Heart right ventricle (tissue), 16 donors: ENCODE measurements around the gene SCAMP1. TPM values are rescaled to one million over a fixed set of nuclear protein-coding genes. Genes with fewer than 3 reads are reported as not detected.

ENCODE experiments used
- ATAC-seq, 8 donors: fragments of 200-7000 bp; cut with Tn5 transposase; one replicate each; pipeline ENCODE4 v1.9.1; 2020; ENCODE audit warnings: mild to moderate bottlenecking in 8 of 8, moderate library complexity in 8 of 8, moderate number of reproducible peaks in 1 of 8
- DNase-seq, 2 donors: peaks; one replicate each; pipeline ENCODE4 v3.0.0-alpha.2; 2020
- H3K27ac ChIP-seq, 10 donors: fragments of 200-600 bp; sonication (generic) in 2 of 10; one replicate each; pipeline versions ENCODE4 v1.5.0 to v1.8.0; 2020 to 2022; ENCODE audit warnings: mild to moderate bottlenecking in 3 of 10
- H3K27me3 ChIP-seq, 7 donors: fragments of 200-600 bp; one replicate each; pipeline ENCODE4 v1.8.0; 2021 to 2022; ENCODE audit warnings: mild to moderate bottlenecking in 2 of 7
- H3K36me3 ChIP-seq, 9 donors: fragments of 200-600 bp; sonication (generic) in 1 of 9; one replicate each; pipeline versions ENCODE4 v1.5.0 to v1.8.0; 2020 to 2022; ENCODE audit warnings: mild to moderate bottlenecking in 2 of 9
- H3K4me1 ChIP-seq, 9 donors: fragments of 200-600 bp; sonication (generic) in 1 of 9; one replicate each; pipeline versions ENCODE4 v1.5.0 to v1.8.0; 2020 to 2022; ENCODE audit warnings: mild to moderate bottlenecking in 4 of 9
- H3K4me3 ChIP-seq, 10 donors: fragments of 200-600 bp; sonication (generic) in 2 of 10; one replicate each; pipeline versions ENCODE4 v1.5.0 to v1.8.0; 2020 to 2022; ENCODE audit warnings: mild to moderate bottlenecking in 7 of 10, moderate library complexity in 2 of 10
- H3K9me3 ChIP-seq, 11 donors: fragments of 200-600 bp in 10 of 11; sonication (generic) in 2 of 11; one replicate each; pipeline versions ENCODE4 v1.5.0 to v1.8.0; 2013 to 2022; ENCODE audit warnings: mild to moderate bottlenecking in 2 of 11, control low read depth in 1 of 11, moderate library complexity in 1 of 11
- WGBS, 2 donors: extraction: QIAGEN DNeasy Blood & Tissue Kit; methylation state at CpG; one replicate each; pipeline ENCODE4 v1.1.7; 2013; ENCODE audit warnings: inconsistent platforms in 1 of 2; 5-methylcytosine and 5-hydroxymethylcytosine counted together
- intact Hi-C, 10 donors: fragments of 100-400 bp; cut with DNase I; formaldehyde crosslinking; loops; one replicate each; pipeline versions ENCODE4 v1.11.1 to v1.14.2; 2022
- polyA plus RNA-seq, 2 donors: library from polyadenylated mRNA; stranded (reverse); fragments of 200-250 nt; gene quantifications; one replicate each; pipeline ENCODE4 v1.2.3, GENCODE V29; 2013
- total RNA-seq, 10 donors: library from RNA; stranded (reverse); fragmentation: NEBNext Ultra II Directional in 3 of 10; extraction: Animal tissue kit (Norgen Biotek cat#: 25700) in 3 of 10; gene quantifications; one replicate each; pipeline versions ENCODE4 v1.2.1 to v1.2.4, GENCODE V29; 2021 to 2023
- TF ChIP-seq, protein P1 (sequence below), 9 donors: fragments of 200-600 bp; sonication (generic) in 2 of 9; IDR thresholded peaks; one replicate each; pipeline versions ENCODE4 v1.5.0 to v1.8.0; 2021 to 2022; ENCODE audit warnings: antibody characterized with exemption in 9 of 9, mild to moderate bottlenecking in 5 of 9, moderate library complexity in 1 of 9
- donor health status: Arrhythmogenic right ventricular cardiomyopathy.
- donor health status: ischemic (EF 13 %, LVEDD 7.1; RV severe dilation, severe dysfunction).
- donor health status: healthy with polysubstance abuse.
- donor health status: DM: no; HTN: yes; CAD: no.
- donor health status: DM: no; HTN: no; CAD: no.
- donor health status: ischemic (EF 25% LVEDD 6.9; RV normal size, moderate dysfunction).
- donor health status: ischemic (EF 25% LVEDD 5.7; RV mildly dilated, moderate dysfunction).
- donor health status: healthy.
- donor health status: DM: yes; HTN: yes; CAD: no.
- donor health status: Ischemic cardiomyopathy.
- donor health status: ischemic (EF 35%, LVEDD 5.7; RV mildly dilated, moderate dysfunction).
- donor health status: nonischemic (EF 11% LVEDD 7.7; RV severe dilation, severe dysfunction).
- donor health status: DM: yes; HTN: yes; CAD: no.
- donor health status: PGD.
- donor health status: ischemic (EF 29% LVEDD 5.4; RV normal size, mild dysfunction).
- donor health status: nonischemic (EF 23%, LVEDD 6.1; RV moderate dilation, normal function).

SCAMP1 gene
- total and polyA plus RNA-seq, 12 donors = 7.9 to 40.4 (median 33.1) TPM

DNA sequence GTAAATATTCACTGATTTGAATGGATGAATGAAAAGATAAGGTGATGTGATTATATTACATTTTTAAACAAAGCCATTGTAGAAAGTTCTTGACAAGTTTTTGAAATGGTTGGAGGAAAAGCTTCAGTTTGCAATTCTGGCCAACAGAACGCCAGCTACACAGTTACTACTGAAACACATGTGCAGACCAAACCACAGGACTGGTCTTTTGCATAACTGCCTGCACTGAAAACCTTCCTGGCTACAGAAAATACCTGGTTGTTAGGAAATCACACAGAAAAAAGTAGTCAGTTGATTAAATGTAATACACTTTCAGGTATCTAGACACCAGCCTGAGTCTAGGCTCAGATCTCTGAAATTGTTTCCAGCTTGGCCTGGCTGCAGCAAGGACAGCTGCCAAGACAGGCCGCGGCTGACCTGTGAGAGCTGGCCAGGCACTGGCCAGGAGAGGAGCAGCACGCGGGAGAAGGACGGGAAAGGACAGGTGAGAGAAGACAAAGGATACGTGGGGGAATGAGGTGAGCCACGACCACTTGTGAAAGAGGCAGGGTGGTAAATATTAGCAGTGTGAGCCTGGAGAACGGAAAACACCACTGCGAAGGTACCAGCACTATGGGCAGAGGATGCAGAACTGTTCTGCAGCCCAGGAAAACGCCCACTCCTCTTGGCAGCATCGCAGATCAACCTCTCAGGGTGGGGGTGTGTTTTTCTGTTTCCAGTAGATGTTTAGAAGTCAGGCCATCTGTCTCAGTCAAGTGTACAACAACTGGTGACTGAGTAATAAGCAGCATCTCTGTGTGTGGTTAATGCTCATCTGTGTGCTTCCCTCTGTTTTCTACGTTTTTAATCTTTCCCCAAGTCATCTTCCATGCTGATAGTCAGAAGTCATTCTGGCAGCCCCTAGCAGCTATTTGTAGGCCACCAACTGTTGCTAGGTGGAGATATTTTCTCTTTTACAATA lies 137.4 kb downstream of the SCAMP1 start:
- WGBS, 2 donors = 52 to 61% methylated on average over 13 of the region's 13 CpGs
- intact Hi-C loops = no loop called here
- no peak for DNase-seq

DNA sequence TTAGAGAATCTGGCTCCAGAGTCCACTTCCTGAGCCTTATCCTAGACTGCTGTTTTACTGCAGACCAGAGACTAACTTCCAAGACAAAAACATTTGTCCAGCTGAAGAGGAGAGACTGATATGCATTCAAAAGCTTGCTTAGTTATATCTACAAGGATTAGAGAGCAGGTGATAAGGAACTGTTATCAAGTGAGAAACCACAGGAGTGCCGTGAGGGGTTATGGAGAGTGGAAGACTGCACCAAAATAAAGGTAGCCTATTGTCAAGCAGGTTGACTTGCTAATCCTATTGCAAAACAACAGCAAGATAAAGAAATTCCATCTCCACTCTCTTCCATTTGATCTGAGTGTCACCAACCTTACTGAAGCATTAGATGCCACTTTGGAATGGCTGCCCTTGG lies 139.1 kb downstream of the SCAMP1 start:
- no peak for ATAC-seq
- H3K4me1 ChIP-seq = peaks cover 6 to 79% (median 57%) of the 10 kb centered on the region in 9 donors
- intact Hi-C loops = no loop called here

More for the DNA sequence above, 137.4 kb downstream of the SCAMP1 start:
- Histone ChIP-seq H3K27ac (no peak overlapping the region), H3K27me3 (no peaks in the 10 kb centered on the region), H3K9me3 (no peaks in the 10 kb centered on the region), H3K4me3 (no peak overlapping the region), H3K36me3 (peaks cover 0 to 18% (median 0%) of the 10 kb centered on the region in 9 donors), H3K4me1 (peaks cover 0 to 62% (median 45%) of the 10 kb centered on the region in 9 donors)
- ATAC-seq = peak in 5 of 8 donors; percentile 45 to 70 (median 61)
- TF ChIP-seq, protein P1, sequence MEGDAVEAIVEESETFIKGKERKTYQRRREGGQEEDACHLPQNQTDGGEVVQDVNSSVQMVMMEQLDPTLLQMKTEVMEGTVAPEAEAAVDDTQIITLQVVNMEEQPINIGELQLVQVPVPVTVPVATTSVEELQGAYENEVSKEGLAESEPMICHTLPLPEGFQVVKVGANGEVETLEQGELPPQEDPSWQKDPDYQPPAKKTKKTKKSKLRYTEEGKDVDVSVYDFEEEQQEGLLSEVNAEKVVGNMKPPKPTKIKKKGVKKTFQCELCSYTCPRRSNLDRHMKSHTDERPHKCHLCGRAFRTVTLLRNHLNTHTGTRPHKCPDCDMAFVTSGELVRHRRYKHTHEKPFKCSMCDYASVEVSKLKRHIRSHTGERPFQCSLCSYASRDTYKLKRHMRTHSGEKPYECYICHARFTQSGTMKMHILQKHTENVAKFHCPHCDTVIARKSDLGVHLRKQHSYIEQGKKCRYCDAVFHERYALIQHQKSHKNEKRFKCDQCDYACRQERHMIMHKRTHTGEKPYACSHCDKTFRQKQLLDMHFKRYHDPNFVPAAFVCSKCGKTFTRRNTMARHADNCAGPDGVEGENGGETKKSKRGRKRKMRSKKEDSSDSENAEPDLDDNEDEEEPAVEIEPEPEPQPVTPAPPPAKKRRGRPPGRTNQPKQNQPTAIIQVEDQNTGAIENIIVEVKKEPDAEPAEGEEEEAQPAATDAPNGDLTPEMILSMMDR (IDR thresholded peaks at IDR 0.05) = no peak

DNA sequence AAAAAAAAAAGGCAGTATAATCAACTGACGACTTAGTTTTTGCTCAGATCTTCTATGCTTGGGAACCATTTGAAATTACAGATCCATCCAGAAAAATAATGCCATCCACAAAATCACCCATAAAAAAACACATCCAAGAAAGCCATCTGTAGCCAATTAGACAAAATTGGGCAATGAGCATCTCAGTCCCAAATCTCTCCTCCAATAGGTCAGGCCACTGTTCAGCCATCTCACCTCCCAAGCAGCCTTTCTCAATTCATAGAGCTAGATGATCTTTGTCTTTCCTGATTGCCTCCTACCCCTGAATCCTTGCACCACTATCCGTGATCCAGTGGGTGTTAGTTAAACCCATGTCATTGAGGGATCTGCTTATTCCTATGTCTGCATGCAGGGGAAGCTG lies 139.6 kb downstream of the SCAMP1 start:
- ATAC-seq = no peak
- H3K9me3 ChIP-seq = no peaks in the 10 kb centered on the region
- TF ChIP-seq, protein P1 (IDR thresholded peaks at IDR 0.05) = no peak
- WGBS, 2 donors = 96 to 98% methylated on average over 2 of the region's 2 CpGs
- no peak overlapping the region for H3K4me3 ChIP-seq
- intact Hi-C loops = no loop called here
- H3K27ac ChIP-seq = no peak overlapping the region
- no peaks in the 10 kb centered on the region for H3K36me3 ChIP-seq
- DNase-seq = no peak
- H3K27me3 ChIP-seq = no peaks in the 10 kb centered on the region
- H3K4me1 ChIP-seq = peaks cover 12 to 84% (median 62%) of the 10 kb centered on the region in 9 donors

More for the DNA sequence above, 139.1 kb downstream of the SCAMP1 start:
- Histone ChIP-seq H3K4me3 (no peak overlapping the region), H3K27ac (no peak overlapping the region), H3K36me3 (peaks cover 0 to 2% (median 0%) of the 10 kb centered on the region in 9 donors), H3K9me3 (no peaks in the 10 kb centered on the region), H3K27me3 (no peaks in the 10 kb centered on the region)
- TF ChIP-seq, protein P1 (IDR thresholded peaks at IDR 0.05) = no peak
- WGBS, 2 donors = 73 to 76% methylated on average over 1 of the region's 1 CpG
- no peak for DNase-seq

DNA sequence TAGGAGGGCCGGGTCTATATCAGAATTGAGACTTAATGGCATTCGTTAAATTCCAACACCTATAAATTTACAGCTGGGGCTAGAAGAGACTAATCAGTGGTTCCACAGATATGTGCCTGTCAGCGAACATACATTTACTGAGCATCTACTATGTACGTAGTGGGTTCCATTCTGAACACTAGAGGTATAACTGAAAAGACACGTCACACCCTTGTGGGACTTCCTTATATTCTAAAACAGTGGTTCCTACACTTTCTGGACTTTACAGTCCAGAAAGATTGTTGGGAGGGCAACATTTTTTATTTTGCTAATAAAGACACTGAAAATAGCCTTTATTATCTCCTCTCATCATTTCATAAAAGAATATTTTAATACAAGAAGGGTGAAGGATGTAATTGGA lies 140.5 kb downstream of the SCAMP1 start:
- Histone ChIP-seq H3K36me3 (no peaks in the 10 kb centered on the region), H3K4me3 (no peak overlapping the region), H3K9me3 (no peaks in the 10 kb centered on the region), H3K27me3 (no peaks in the 10 kb centered on the region), H3K4me1 (peaks cover 17 to 87% (median 71%) of the 10 kb centered on the region in 9 donors), H3K27ac (no peak overlapping the region)
- DNase-seq (no peak), ATAC-seq (no peak)
- intact Hi-C loops = no loop called here
- TF ChIP-seq, protein P1 (IDR thresholded peaks at IDR 0.05) = no peak
- 95 to 96% methylated on average over 5 of the region's 5 CpGs for WGBS, 2 donors
